OCI-LY7 (cell line): Measurements from ENCODE around the gene RBM6. TPM values are rescaled to one million over a fixed set of nuclear protein-coding genes. Genes with fewer than 3 reads are reported as not detected.

Experiments used
- BruUV-seq: library from RNA; stranded (reverse); fragments of 400-500 nt; replicated peaks from 2 replicates; lab custom pipeline; 2021; lab: Mats Ljungman, UMichigan
- CTCF ChIA-PET: fragments of 300-600 bp; sonication (Branson Sonifier 250); formaldehyde crosslinking; loops from one replicate; lab custom pipeline; 2022; ENCODE audit warnings: antibody characterized with exemption; ENCODE audit not compliant: unreplicated experiment; lab: Charles Lee
- POLR2A ChIA-PET: fragments of 300-600 bp; sonication (Branson Sonifier 250); formaldehyde crosslinking; loops from one replicate; lab custom pipeline; 2022; ENCODE audit warnings: antibody characterized with exemption; lab: Charles Lee
- DNase-seq: peaks from one replicate; pipeline ENCODE4 v3.0.0-alpha.2; 2015; ENCODE audit warnings: low spot score
- H2AFZ ChIP-seq: fragments of 200-600 bp; sonication (generic), shearing (Covaris generic); 2 replicates; pipeline ENCODE4 v1.6.1; 2014; ENCODE audit warnings: mild to moderate bottlenecking, antibody characterized with exemption, low read length, moderate library complexity
- H3K27ac ChIP-seq: fragments of 200-600 bp; sonication (generic); 2 replicates; pipeline ENCODE4 v1.5.1; 2014; ENCODE audit warnings: mixed run types, low read depth, mild to moderate bottlenecking, moderate library complexity, low read length, inconsistent platforms; ENCODE audit not compliant: poor library complexity, severe bottlenecking
- H3K36me3 ChIP-seq: fragments of 200-600 bp; sonication (generic); 2 replicates; pipeline ENCODE4 v1.6.1; 2014; ENCODE audit warnings: mild to moderate bottlenecking, antibody characterized with exemption, low read length, moderate library complexity, mixed read lengths; ENCODE audit not compliant: insufficient read depth
- H3K4me1 ChIP-seq: fragments of 200-600 bp; sonication (generic); 2 replicates; pipeline ENCODE4 v1.5.1; 2014; ENCODE audit warnings: mild to moderate bottlenecking, low read length; ENCODE audit not compliant: insufficient read depth, poor library complexity, severe bottlenecking
- H3K4me2 ChIP-seq: fragments of 200-600 bp; sonication (generic); 2 replicates; pipeline ENCODE4 v1.6.1; 2014; ENCODE audit warnings: mild to moderate bottlenecking, low read length
- H3K4me3 ChIP-seq: fragments of 200-600 bp; sonication (generic); 2 replicates; pipeline ENCODE4 v1.5.1; 2014; ENCODE audit warnings: mild to moderate bottlenecking, low read depth, low read length; ENCODE audit not compliant: poor library complexity, severe bottlenecking
- H3K79me2 ChIP-seq: fragments of 200-600 bp; sonication (generic); 2 replicates; pipeline ENCODE4 v1.6.1; 2016; ENCODE audit warnings: low read depth, mild to moderate bottlenecking, low read length, moderate library complexity, mixed read lengths; ENCODE audit not compliant: insufficient read depth
- H3K9me2 ChIP-seq: fragments of 200-600 bp; sonication (generic); 2 replicates; pipeline ENCODE4 v1.6.1; 2016; ENCODE audit warnings: mild to moderate bottlenecking, low read length, mixed read lengths; ENCODE audit not compliant: insufficient read depth
- H3K9me3 ChIP-seq: fragments of 200-600 bp; sonication (generic); 2 replicates; pipeline ENCODE4 v1.6.1; 2014; ENCODE audit warnings: mild to moderate bottlenecking, mixed run types, low read length, mixed read lengths
- H4K20me1 ChIP-seq: fragments of 200-600 bp; sonication (generic); 2 replicates; pipeline ENCODE4 v1.6.1; 2014; ENCODE audit warnings: mild to moderate bottlenecking, antibody characterized with exemption, low read length, moderate library complexity, mixed read lengths; ENCODE audit not compliant: insufficient read depth
- CTCF ChIP-seq: fragments of 200-600 bp; sonication (generic); conservative IDR thresholded peaks from 2 replicates; pipeline ENCODE4 v1.5.1; 2014; ENCODE audit warnings: mild to moderate bottlenecking, antibody characterized with exemption, low read length, moderate library complexity, mixed read lengths
- EZH2phosphoT487 ChIP-seq: fragments of 200-600 bp; sonication (generic); IDR thresholded peaks from 2 replicates; pipeline ENCODE4 v1.6.1; 2018; ENCODE audit warnings: low read depth, borderline replicate concordance, mild to moderate bottlenecking, mixed run types, antibody characterized with exemption, low read length, moderate library complexity, mixed read lengths
- intact Hi-C: fragments of 100-400 bp; cut with micrococcal nuclease; formaldehyde crosslinking; loops from one replicate; pipeline ENCODE4 v1.10.0; 2022; ENCODE audit not compliant: unreplicated experiment
- total RNA-seq, 2 experiments: library from RNA; depleted of rRNA in 1 of 2; stranded (reverse); fragments of >200 nt in 1 of 2; shearing (Covaris generic) in 1 of 2; gene quantifications; 2 replicates each; pipeline ENCODE4 v1.2.3, GENCODE V29; 2014 to 2022

The RBM6 gene
- total RNA-seq, 2 experiments from 2014 or later: 83.7 to 185 TPM

- ChIA-PET CTCF (no interaction called here), POLR2A (no interaction called here)
- no peak overlapping the region for H2AFZ ChIP-seq
- peaks cover 23% of the 10 kb centered on the region; the same call in 1 of the 2 replicates for H3K79me2 ChIP-seq
- TF ChIP-seq EZH2phosphoT487 (no peak), CTCF (no peak)
- no peaks in the 10 kb centered on the region for H4K20me1 ChIP-seq
- no peak overlapping the region for H3K4me3 ChIP-seq
- H3K4me2 ChIP-seq: no peak overlapping the region
- H3K9me3 ChIP-seq: peaks cover 4% of the 10 kb centered on the region; the same call in 1 of the 2 replicates
- no peak overlapping the region for H3K27ac ChIP-seq
- H3K9me2 ChIP-seq: no peaks in the 10 kb centered on the region
- peaks cover 91% of the 10 kb centered on the region for H3K36me3 ChIP-seq
- BruUV-seq: no TSS peak
- no peaks in the 10 kb centered on the region for H3K4me1 ChIP-seq
- intact Hi-C loops: no loop called here
- no peak for DNase-seq
Observed at GRCh38 chr3:50001511-50001910, 61.6 kb downstream of the RBM6 start.

GRCh38 chr3:50003216-50003615 is 63.3 kb downstream of the RBM6 start:
- no peak overlapping the region for H3K4me2 ChIP-seq
- ChIA-PET POLR2A (interaction anchor here (0.7 kb wide), 1 partner anchor 105 kb away, joined by 3 read pairs; no protein-coding TSS in a partner anchor), CTCF (no interaction called here)
- H3K36me3 ChIP-seq: peaks cover 88% of the 10 kb centered on the region
- intact Hi-C loops: no loop called here
- H3K9me2 ChIP-seq: no peaks in the 10 kb centered on the region
- no peak overlapping the region for H3K4me3 ChIP-seq
- BruUV-seq: no TSS peak
- H3K79me2 ChIP-seq: peaks cover 13% of the 10 kb centered on the region; the same call in 1 of the 2 replicates
- TF ChIP-seq EZH2phosphoT487 (no peak), CTCF (no peak)
- peaks cover 4% of the 10 kb centered on the region; the same call in 1 of the 2 replicates for H3K9me3 ChIP-seq
- no peak overlapping the region for H3K27ac ChIP-seq
- no peaks in the 10 kb centered on the region for H3K4me1 ChIP-seq
- no peaks in the 10 kb centered on the region for H4K20me1 ChIP-seq
- no peak for DNase-seq
- no peak overlapping the region for H2AFZ ChIP-seq

GRCh38 chr3:50003824-50004223 is 63.9 kb downstream of the RBM6 start:
- no peak for DNase-seq
- Histone ChIP-seq H2AFZ (no peak overlapping the region), H3K9me2 (no peaks in the 10 kb centered on the region), H3K4me2 (no peak overlapping the region), H4K20me1 (no peaks in the 10 kb centered on the region), H3K27ac (no peak overlapping the region), H3K36me3 (peaks cover 88% of the 10 kb centered on the region), H3K79me2 (peaks cover 13% of the 10 kb centered on the region; the same call in 1 of the 2 replicates), H3K4me1 (peaks cover 2% of the 10 kb centered on the region), H3K9me3 (peaks cover 4% of the 10 kb centered on the region; the same call in 1 of the 2 replicates), H3K4me3 (no peak overlapping the region)
- no TSS peak for BruUV-seq
- intact Hi-C loops: no loop called here
- POLR2A ChIA-PET: no interaction called here
- TF ChIP-seq EZH2phosphoT487 (no peak), CTCF (no peak)
- CTCF ChIA-PET: no interaction called here
